Stimulated activated memory B cell treated with anti-CD40 and anti-IgM and Interleukin-4, amounts not matched to agents 10 μg/mL and 1 μg/mL and 100 μg/mL, for 72 hours (primary cell): Measurements from ENCODE around the gene HK3.

ENCODE experiments used
- ATAC-seq: fragments of 150-1000 bp; cut with Tn5 transposase; 2 replicates; pipeline ENCODE4 v1.10.0; 2021
- H3K27ac Mint-ChIP-seq: one replicate; pipeline ENCODE4 v1.8.0; 2022; ENCODE audit warnings: mild to moderate bottlenecking, mixed read lengths
- H3K27me3 Mint-ChIP-seq: one replicate; pipeline ENCODE4 v1.8.0; 2022; ENCODE audit warnings: mixed read lengths
- H3K36me3 Mint-ChIP-seq: one replicate; pipeline ENCODE4 v1.8.0; 2022; ENCODE audit warnings: mixed read lengths
- H3K4me1 Mint-ChIP-seq: one replicate; pipeline ENCODE4 v1.8.0; 2022; ENCODE audit warnings: mixed read lengths
- H3K4me3 Mint-ChIP-seq: one replicate; pipeline ENCODE4 v1.8.0; 2022; ENCODE audit warnings: mild to moderate bottlenecking, moderate library complexity, mixed read lengths
- H3K9me3 Mint-ChIP-seq: one replicate; pipeline ENCODE4 v1.8.0; 2022; ENCODE audit warnings: mixed read lengths

Gene HK3, protein sequence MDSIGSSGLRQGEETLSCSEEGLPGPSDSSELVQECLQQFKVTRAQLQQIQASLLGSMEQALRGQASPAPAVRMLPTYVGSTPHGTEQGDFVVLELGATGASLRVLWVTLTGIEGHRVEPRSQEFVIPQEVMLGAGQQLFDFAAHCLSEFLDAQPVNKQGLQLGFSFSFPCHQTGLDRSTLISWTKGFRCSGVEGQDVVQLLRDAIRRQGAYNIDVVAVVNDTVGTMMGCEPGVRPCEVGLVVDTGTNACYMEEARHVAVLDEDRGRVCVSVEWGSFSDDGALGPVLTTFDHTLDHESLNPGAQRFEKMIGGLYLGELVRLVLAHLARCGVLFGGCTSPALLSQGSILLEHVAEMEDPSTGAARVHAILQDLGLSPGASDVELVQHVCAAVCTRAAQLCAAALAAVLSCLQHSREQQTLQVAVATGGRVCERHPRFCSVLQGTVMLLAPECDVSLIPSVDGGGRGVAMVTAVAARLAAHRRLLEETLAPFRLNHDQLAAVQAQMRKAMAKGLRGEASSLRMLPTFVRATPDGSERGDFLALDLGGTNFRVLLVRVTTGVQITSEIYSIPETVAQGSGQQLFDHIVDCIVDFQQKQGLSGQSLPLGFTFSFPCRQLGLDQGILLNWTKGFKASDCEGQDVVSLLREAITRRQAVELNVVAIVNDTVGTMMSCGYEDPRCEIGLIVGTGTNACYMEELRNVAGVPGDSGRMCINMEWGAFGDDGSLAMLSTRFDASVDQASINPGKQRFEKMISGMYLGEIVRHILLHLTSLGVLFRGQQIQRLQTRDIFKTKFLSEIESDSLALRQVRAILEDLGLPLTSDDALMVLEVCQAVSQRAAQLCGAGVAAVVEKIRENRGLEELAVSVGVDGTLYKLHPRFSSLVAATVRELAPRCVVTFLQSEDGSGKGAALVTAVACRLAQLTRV

GRCh38 chr5:176899296-176899891 lies at the start of gene HK3:
Gene HK3 (minus strand): TSS chr5:176899346. CDS start chr5:176896159, 3,187 bp downstream.
- Mint-ChIP-seq H3K4me3 (no peak within 1 kb of the TSS), H3K4me1 (peaks cover 19% of the 10 kb centered on the region), H3K9me3 (no peaks in the 10 kb centered on the region), H3K27ac (no peak within 1 kb of the TSS), H3K27me3 (no peaks in the 10 kb centered on the region), H3K36me3 (peaks cover 13% of the 10 kb centered on the region)
- ATAC-seq, result no peak

DNA sequence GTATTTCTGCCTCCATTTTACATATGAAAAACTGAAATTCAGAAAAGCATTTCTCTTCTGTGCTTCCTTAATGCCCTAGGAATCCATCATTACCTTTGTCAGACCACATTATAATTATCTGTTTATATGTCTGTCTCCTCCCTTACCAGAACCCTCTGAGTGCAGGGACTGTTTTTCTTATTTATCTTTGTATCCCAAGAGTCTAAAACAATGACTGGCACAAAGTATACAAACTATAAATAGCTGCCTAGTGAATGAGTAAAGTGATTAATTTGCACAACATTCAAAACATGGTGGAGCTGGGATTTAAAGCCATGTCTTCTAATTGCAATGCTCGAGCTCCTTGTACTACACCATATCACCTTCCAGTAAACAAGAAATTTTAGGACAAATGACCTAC lies 49.3 kb upstream of the HK3 start:
- no peak overlapping the region for H3K27ac Mint-ChIP-seq
- H3K4me3 Mint-ChIP-seq, result no peak overlapping the region
- no peak for ATAC-seq
- no peaks in the 10 kb centered on the region for H3K27me3 Mint-ChIP-seq
- no peaks in the 10 kb centered on the region for H3K9me3 Mint-ChIP-seq
- peaks cover 5% of the 10 kb centered on the region for H3K4me1 Mint-ChIP-seq
- H3K36me3 Mint-ChIP-seq, result peaks cover 50% of the 10 kb centered on the region

- H3K27ac Mint-ChIP-seq, result no peak overlapping the region
- no peak for ATAC-seq
- no peaks in the 10 kb centered on the region for H3K27me3 Mint-ChIP-seq
- H3K4me3 Mint-ChIP-seq, result no peak overlapping the region
- H3K9me3 Mint-ChIP-seq, result no peaks in the 10 kb centered on the region
- H3K36me3 Mint-ChIP-seq, result peaks cover 50% of the 10 kb centered on the region
- no peaks in the 10 kb centered on the region for H3K4me1 Mint-ChIP-seq
Measured at GRCh38 chr5:176947847-176948246, 48.7 kb upstream of the HK3 start.

- no peaks in the 10 kb centered on the region for H3K27me3 Mint-ChIP-seq
- ATAC-seq, result no peak
- H3K4me3 Mint-ChIP-seq, result no peak overlapping the region
- no peaks in the 10 kb centered on the region for H3K4me1 Mint-ChIP-seq
- H3K36me3 Mint-ChIP-seq, result peaks cover 48% of the 10 kb centered on the region
- H3K9me3 Mint-ChIP-seq, result no peaks in the 10 kb centered on the region
- H3K27ac Mint-ChIP-seq, result no peak overlapping the region
Measured at GRCh38 chr5:176944268-176944667, 45.1 kb upstream of the HK3 start.

- peaks cover 48% of the 10 kb centered on the region for H3K36me3 Mint-ChIP-seq
- no peaks in the 10 kb centered on the region for H3K9me3 Mint-ChIP-seq
- H3K27me3 Mint-ChIP-seq, result no peaks in the 10 kb centered on the region
- no peaks in the 10 kb centered on the region for H3K4me1 Mint-ChIP-seq
- no peak for ATAC-seq
- no peak overlapping the region for H3K27ac Mint-ChIP-seq
- H3K4me3 Mint-ChIP-seq, result no peak overlapping the region
Measured at GRCh38 chr5:176943816-176944215, 44.7 kb upstream of the HK3 start.

DNA sequence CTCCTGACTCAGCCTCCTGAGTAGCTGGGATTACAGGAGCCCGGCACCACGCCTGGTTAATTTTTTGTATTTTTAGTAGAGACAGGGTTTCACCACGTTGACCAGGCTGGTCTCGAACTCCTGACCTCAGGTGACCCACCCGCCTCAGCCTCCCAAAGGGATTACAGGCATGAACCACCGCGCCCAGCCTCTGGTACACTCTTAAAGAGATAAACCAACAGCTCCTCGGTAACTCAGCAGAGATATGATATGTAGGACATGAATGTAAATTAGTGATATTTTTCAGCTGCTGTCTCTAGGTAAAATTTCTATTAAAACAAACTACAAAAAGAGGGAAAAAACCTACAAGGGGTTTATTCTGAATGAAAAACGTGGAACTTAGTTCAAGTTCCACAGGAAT lies 42.8 kb upstream of the HK3 start:
- no peak for ATAC-seq
- Mint-ChIP-seq H3K27ac (no peak overlapping the region), H3K36me3 (peaks cover 51% of the 10 kb centered on the region), H3K9me3 (no peaks in the 10 kb centered on the region), H3K4me1 (no peaks in the 10 kb centered on the region), H3K4me3 (no peak overlapping the region), H3K27me3 (no peaks in the 10 kb centered on the region)

DNA sequence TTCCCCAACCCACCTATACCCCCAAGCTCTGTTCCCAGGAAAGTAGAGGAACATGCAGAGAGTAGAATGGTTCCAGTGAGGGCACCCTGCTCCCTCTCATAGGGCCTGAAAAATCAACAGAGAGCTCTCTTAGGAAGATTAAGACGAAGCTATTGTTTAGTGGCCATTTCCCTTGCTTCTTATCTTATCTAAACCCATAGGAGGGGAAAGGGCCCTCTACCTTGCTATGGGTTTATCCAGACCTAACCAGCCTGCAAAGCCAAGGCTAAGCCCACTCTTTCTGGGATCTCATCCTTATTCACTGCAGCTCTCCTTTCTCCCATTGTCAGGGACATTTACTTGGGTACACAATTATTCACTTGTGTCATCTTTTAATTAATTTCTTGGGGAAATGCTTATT lies 39.3 kb upstream of the HK3 start:
- no peak for ATAC-seq
- H3K27me3 Mint-ChIP-seq, result no peaks in the 10 kb centered on the region
- no peaks in the 10 kb centered on the region for H3K9me3 Mint-ChIP-seq
- H3K4me1 Mint-ChIP-seq, result peaks cover 6% of the 10 kb centered on the region
- H3K4me3 Mint-ChIP-seq, result no peak overlapping the region
- H3K27ac Mint-ChIP-seq, result no peak overlapping the region
- peaks cover 45% of the 10 kb centered on the region for H3K36me3 Mint-ChIP-seq

DNA sequence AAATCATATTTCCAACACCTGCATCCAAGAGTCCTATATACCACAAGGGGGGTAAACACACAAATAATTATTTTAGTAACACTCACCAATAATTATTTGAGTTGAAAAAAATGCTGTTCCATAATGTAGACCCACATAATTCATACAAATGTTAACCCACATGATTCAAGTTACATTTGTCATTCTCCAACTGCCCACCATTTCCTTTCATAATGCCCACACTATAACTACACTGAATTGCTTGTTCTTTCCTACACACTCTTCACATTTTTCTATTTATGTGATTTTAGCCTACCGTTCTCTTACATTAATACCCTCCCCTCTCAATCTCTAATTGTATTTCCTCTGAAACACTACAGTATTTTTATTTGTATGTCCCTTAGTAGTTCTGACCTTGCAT lies 35.9 kb upstream of the HK3 start:
- peak overlapping the region; percentile 6 for H3K27ac Mint-ChIP-seq
- no peaks in the 10 kb centered on the region for H3K9me3 Mint-ChIP-seq
- no peak overlapping the region for H3K4me3 Mint-ChIP-seq
- peaks cover 14% of the 10 kb centered on the region for H3K4me1 Mint-ChIP-seq
- no peaks in the 10 kb centered on the region for H3K27me3 Mint-ChIP-seq
- peaks cover 54% of the 10 kb centered on the region for H3K36me3 Mint-ChIP-seq
- ATAC-seq, result no peak

- Mint-ChIP-seq H3K27me3 (no peaks in the 10 kb centered on the region), H3K9me3 (no peaks in the 10 kb centered on the region), H3K4me3 (no peak overlapping the region), H3K27ac (peak overlapping the region; percentile 6), H3K4me1 (peaks cover 14% of the 10 kb centered on the region), H3K36me3 (peaks cover 59% of the 10 kb centered on the region)
- ATAC-seq, result no peak
Measured at GRCh38 chr5:176934309-176934930, 35.3 kb upstream of the HK3 start.

GRCh38 chr5:176929654-176930053 lies 30.5 kb upstream of the HK3 start:
- H3K27me3 Mint-ChIP-seq, result no peaks in the 10 kb centered on the region
- peaks cover 37% of the 10 kb centered on the region for H3K36me3 Mint-ChIP-seq
- H3K27ac Mint-ChIP-seq, result no peak overlapping the region
- H3K4me3 Mint-ChIP-seq, result no peak overlapping the region
- H3K4me1 Mint-ChIP-seq, result peaks cover 9% of the 10 kb centered on the region
- no peaks in the 10 kb centered on the region for H3K9me3 Mint-ChIP-seq
- ATAC-seq, result no peak

- Mint-ChIP-seq H3K36me3 (peaks cover 41% of the 10 kb centered on the region), H3K27me3 (no peaks in the 10 kb centered on the region), H3K27ac (no peak overlapping the region), H3K4me3 (no peak overlapping the region), H3K9me3 (no peaks in the 10 kb centered on the region), H3K4me1 (peaks cover 9% of the 10 kb centered on the region)
- no peak for ATAC-seq
Measured at GRCh38 chr5:176927562-176927961, 28.4 kb upstream of the HK3 start.

DNA sequence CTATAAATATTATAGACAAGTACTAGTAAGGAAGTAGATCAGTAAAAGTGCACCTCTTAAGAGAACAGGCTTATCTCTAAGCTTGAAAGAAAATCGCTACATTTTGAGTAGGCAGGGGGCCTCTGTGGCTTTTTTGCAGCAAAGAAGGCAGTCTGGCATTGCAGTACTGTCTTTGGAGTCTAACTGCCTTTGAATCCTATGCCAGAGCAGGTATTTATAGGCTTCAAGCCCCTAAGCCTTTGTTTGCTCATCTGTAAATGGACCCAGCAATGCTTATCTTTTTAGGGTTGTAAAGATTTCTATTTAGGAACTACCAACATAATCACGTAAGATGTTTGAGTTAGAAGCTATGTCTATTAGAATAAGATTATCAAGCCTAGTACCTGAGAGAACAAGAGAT lies 23.7 kb upstream of the HK3 start:
- H3K27ac Mint-ChIP-seq, result no peak overlapping the region
- ATAC-seq, result no peak
- no peaks in the 10 kb centered on the region for H3K27me3 Mint-ChIP-seq
- no peak overlapping the region for H3K4me3 Mint-ChIP-seq
- H3K9me3 Mint-ChIP-seq, result no peaks in the 10 kb centered on the region
- H3K36me3 Mint-ChIP-seq, result peaks cover 47% of the 10 kb centered on the region
- no peaks in the 10 kb centered on the region for H3K4me1 Mint-ChIP-seq

DNA sequence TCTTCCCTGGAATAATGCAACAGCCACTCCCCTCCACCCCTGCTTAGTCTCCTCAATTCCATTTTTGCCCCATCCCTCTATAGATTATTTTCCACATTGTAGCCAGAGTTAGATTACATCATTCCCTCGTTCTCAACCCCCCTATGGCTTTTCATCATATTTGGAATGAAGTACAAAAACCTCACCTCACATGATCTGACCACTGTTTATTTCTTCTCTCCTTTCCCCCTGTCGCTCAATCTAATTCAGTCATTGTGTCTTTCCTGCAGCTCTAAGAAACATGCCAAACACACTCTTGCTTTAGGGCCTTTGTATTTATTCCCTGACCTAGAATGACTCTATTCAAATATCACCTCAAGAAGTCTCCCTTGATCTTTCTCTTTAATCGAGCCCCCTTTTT lies 22.6 kb upstream of the HK3 start:
- ATAC-seq, result no peak
- Mint-ChIP-seq H3K27me3 (no peaks in the 10 kb centered on the region), H3K4me3 (no peak overlapping the region), H3K27ac (no peak overlapping the region), H3K36me3 (peaks cover 47% of the 10 kb centered on the region), H3K4me1 (no peaks in the 10 kb centered on the region), H3K9me3 (no peaks in the 10 kb centered on the region)

DNA sequence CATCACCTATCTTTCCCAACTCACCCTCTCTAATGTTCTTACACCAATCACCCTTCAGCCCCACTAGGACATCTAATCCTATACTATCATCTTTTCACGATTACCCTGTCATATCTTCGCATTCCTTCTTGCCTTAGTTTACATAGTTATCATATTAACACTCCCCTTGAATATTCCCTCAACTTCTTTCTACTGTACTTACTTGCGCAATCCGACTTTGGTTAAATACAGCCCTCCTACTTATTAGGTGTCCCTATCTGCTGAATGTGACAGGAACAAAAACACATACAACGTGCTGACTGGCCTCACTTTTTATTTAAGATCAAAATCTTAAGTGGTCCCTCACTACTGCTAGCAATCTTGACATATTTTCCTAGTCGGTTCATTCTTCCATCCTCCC lies 19.5 kb upstream of the HK3 start:
- no peak for ATAC-seq
- Mint-ChIP-seq H3K4me3 (no peak overlapping the region), H3K9me3 (no peaks in the 10 kb centered on the region), H3K4me1 (peaks cover 8% of the 10 kb centered on the region), H3K27ac (no peak overlapping the region), H3K36me3 (peaks cover 52% of the 10 kb centered on the region), H3K27me3 (no peaks in the 10 kb centered on the region)

- H3K4me1 Mint-ChIP-seq, result peaks cover 8% of the 10 kb centered on the region
- H3K27me3 Mint-ChIP-seq, result no peaks in the 10 kb centered on the region
- ATAC-seq, result no peak
- no peak overlapping the region for H3K27ac Mint-ChIP-seq
- H3K9me3 Mint-ChIP-seq, result no peaks in the 10 kb centered on the region
- no peak overlapping the region for H3K4me3 Mint-ChIP-seq
- H3K36me3 Mint-ChIP-seq, result peaks cover 45% of the 10 kb centered on the region
Measured at GRCh38 chr5:176916337-176916736, 17.2 kb upstream of the HK3 start.
